Activated gamma-delta T cell treated with anti-CD3 and anti-CD28 coated beads, Interleukin-2, amount 50 U/mL, for 16 hours (primary cell): ENCODE results near the gene FBXW2.
A peak's percentile ranks its signal among the peaks of the same experiment; 100 is the strongest.
"Not testable (repeated sequence)": the region's sequence is repeated elsewhere in the genome, so short reads cannot be mapped to it uniquely, and the experiment has no call there.

Experiments
- DNase-seq: peaks from one replicate; pipeline ENCODE4 v3.0.0-alpha.2; 2020; ENCODE audit warnings: low read depth

Gene FBXW2

DNA sequence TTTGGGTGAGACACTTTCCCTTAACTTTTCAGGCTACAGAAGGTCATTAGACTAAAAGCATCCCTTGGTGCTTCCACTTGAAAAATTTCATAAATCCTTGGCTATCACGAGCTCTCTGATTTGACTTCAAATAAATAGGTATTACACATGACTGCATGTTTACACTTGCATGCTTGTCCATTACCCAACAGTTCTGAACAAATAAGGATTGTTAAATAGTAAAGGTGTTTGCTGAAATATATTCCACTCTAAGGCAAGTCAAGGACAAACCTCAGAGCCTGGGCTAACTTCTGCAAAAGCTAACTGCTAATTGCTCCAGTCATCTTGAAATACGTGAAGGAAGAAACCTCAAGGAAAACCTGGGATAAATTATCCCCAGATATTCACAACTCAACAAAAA, 14.5 kb downstream of the FBXW2 start:
- no peak for DNase-seq

DNA sequence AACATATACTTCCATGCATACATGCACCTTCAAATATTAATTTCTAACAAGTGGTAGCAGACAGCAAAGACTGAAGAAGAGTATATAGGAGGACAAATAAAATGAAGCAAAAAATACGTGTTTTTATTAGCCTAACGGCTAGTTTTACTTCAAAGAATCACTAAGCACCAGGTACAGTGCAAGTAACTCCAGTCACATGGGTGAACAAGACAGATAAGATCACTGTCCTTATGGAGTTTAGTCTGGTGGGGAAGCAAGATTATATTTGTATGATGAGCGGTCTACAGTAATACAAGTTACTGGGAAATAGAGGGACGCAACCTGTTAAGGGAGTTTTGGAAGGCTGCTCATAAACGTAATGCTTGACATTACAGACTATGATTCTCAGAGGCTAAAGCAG, 16.0 kb downstream of the FBXW2 start:
- no peak for DNase-seq

DNA sequence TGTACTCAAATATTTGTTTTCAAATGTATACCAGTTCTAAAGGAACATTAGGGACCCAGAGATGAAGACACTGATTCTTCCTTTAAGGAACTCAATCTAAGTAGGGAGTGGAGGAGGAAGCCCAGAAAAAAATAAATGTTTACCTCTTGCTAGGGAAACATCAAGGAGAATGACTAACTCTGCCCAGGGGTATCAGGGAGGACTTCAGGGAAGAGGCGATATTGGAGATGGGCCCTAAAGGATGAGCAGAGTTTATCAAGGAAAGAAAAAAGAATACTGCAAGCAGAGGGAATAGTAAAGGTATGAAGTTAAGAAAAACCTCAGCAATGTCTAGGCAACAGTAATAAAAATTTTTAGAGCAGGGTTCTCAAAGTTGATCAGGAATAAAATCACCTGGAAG, 16.4 kb downstream of the FBXW2 start:
- no peak for DNase-seq

DNA sequence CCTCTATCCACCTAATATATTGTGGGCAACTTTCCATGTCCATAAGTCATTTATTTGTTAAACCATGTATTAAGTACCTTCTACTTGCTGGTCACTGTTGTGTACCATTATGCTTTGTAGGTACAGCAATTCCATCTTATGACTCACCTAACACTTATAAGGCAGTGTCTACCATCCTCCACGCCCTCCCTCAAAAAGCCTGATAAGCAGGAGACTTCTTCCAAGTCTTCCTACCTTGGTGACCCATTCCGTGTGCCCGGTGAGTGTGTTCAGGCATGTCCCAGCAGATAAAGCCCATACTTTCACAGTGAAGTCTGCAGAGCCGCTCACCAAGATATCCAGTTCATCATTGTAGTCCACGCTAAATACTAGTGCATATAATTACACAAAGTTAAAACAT, 17.4 kb downstream of the FBXW2 start:
- no peak for DNase-seq

DNA sequence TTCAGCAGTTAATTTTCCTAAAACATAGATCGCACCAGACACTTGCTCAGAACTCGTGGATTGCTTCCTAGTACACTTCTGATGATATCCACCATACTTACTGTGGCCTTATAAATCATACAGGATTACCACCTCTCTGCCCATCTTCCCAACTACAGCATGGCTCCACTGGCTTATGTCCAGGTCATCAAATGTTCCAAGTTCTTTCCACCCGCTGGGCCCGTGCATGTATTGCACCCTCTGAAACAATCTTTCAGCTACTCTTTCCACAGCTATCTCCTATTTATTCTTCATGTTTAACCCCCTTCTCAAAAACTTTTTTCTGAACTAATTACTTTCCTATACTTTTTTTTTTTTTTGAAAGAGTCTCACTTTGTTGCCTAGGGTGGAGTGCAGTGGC, 18.5 kb downstream of the FBXW2 start:
- DNase-seq: no peak

DNA sequence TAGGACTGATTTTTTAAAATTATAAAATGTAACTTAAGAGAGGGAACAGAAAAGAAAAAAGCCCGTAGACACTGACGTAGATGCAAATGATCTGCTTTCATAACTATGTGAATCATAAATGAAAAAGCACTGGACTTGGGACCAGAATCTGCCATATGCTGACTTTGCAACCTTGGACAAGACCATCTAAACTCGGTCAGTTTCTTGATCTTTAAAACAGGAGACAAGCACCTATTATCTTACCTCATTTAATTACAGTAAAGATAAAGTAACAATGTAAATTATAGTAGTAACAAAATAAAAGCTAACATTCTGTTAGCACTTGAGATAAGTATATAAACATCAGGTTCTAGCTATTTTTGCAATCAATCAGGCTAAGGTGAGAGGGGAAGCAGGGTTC, 20.0 kb downstream of the FBXW2 start:
- DNase-seq: no peak

DNA sequence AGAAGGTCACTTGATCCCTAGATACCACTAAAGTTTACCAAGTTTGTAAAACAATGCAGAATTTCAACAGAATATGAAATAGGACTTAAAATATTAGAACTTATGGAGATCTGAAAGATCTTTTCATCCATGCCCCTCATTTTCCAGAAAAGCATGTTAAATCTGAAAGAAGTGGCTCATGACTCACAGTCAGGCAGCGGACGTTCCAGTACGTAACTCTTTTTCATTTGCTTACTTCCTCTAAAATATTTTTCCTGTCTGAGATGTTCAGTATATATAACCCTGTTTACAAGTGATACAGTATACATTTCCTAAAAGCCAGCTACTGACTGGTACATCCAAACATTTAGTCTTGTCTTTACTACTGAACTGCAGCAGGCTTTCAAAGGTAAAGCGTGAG, 22.3 kb downstream of the FBXW2 start:
- DNase-seq: no peak

DNA sequence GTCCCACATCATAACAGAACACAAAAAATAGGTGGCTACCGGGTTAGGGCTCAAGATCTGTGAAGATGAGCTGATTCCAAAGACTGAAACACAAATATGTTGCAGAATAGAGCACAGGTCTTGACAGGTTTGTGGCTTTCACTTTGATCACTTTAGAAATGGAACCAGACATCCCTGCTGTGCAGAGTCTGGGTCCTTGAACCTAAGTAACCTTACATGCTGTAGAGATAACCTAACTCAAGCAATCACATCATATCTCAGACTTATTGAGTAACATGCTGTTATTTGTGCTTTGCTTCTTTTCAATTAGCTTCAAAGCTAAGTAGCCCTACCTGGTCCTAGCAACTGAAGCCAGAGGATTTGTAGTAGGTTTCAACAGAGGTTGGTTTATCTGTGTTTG, 24.3 kb downstream of the FBXW2 start:
- DNase-seq: no peak

DNA sequence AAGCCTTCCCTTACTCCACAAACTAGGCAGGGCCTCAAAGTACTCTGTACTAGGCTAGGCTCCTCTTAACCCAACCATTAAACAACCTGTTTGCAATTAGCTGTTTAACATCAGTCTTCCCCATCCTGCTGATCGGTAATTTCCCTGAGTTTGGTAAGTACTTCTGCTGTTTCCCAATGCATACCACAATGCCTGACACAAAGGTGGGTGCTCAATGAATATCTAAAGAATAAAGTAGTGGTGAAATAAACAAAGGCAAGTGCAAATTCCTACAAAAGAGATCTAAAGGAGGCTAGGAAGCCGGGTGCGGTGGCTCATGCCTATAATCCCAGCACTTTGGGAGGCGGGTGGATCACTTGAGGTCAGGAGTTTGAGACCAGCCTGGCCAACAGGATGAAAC, 25.0 kb downstream of the FBXW2 start:
- no peak for DNase-seq

DNA sequence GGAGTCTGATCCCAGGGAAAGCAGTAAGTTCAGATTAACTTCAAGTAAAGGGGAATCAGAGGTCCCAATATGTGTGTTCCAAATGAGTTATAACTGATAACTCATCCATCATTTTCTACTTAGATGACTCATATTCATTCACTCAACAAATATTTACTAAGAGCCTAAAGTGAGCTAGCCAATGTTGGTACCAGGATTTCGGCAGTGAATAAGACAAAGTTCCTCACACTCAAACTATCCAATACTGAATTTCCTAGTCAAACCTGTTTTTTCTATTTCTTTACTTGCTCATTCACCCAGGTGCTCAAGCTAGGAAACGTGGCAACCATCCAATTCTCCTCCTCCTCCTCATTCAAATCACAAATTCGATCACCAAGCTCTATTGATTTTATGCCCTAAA, 25.8 kb downstream of the FBXW2 start:
- DNase-seq: no peak

DNA sequence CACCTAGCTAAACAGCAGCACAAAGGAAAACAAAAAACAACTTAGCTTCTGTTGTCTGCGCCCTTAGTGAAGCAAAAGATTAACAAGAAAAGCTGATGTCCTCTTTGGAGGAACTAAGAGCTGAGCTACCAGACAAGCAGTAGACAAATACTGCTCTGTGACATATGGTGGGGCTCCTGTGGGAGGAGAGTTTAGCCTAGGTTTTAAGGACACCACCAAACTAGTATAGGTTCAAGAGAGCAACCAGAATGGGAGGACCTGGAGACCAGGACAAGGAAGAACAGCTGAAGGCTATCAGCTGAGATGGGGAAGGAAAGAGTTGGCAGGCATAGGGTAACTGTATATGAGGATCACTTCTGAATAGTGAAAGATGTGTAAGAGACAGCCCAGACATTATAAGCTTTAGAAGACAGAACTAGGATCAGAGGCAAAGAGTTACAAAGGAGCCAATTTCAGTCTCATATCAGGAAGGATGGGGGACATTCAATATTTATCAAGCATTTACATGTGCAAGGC, 27.2 kb downstream of the FBXW2 start:
- DNase-seq: no peak

DNA sequence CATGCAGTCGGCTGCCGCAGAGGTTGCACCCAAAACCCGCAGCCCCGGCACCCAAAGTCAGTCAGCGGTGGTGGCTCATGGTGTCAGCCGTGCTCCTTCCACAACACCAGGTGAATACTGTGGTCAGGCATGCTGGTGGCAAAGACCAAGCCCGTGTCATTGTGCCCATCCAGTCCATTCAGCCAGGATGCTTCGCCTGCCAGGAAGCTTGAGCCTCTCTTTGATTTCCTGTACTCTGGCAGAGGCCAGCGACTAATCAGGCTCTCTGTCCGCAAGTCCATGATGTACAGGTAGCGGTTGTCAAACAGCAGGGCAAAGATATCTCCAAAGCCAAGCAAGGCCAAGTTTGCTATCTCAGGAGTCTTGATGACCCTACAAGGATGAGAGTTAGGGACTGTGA, 28.7 kb downstream of the FBXW2 start:
- DNase-seq: no peak

DNA sequence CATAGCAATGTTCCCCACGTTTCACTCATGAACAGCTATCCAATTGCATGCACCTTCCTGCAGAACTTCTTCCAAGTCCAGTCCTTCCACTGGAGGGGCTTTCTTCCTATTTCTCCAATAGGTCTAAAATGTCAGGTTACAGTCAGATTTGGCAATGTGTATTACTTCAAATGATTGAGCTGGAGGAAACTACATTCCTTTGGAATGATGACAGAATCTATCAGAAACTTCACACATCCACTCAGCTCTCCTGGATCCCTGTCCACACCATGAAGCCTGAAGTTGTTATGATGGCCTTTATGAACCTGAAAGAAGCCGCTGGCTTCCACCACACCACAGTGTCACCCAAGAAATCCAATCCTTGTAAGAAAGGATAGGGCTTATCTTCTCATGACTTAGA, 32.2 kb downstream of the FBXW2 start:
- DNase-seq: no peak

DNA sequence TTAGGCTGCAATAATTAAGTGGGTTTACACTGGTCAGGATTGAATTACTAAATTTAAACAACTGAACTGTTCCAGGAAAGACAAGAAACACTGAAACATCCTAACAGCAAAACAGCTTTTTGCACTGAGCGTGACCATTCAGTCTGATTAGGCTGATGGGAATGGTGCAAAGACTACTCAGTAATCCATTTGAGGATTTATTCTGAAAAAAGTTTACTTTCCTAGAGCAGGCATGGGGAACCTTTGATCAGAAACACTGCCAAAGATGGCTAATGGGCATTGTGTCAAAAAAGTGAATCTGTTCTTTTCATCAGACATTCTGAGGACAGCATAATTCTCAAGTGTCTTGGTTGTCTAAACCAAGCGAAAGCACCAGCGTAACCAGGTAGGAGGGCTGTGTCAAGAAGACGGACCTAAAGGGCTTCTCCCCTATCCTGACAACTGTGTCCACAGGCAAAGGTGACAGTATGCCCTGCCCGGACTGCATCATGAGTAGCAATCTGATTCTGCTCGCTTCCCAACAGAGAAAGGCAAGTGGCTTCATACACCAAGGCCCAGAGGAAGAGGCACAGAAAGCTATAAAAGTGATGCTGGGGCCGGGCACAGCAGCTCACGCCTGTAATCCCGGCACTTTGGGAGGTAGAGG, 33.3 kb downstream of the FBXW2 start:
- DNase-seq: no peak

DNA sequence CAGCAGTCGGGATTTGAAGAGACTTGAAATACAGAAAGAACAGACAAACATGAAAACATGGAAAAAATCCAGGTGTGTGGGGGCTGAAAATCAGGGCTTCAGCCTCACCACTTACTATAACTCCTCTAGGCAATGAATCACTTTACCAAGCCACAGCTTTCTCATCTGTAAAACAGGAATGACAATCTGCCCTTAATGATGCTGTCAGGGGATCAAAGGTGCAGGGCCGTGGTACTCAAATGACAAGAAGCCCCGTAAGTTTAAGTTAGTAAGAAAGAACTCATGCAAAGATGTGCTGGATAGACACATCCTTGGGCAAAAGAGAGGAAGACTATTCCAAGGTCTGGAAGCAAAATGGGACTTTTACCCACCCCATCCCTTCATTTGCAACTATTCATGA, 34.7 kb downstream of the FBXW2 start:
- no peak for DNase-seq

DNA sequence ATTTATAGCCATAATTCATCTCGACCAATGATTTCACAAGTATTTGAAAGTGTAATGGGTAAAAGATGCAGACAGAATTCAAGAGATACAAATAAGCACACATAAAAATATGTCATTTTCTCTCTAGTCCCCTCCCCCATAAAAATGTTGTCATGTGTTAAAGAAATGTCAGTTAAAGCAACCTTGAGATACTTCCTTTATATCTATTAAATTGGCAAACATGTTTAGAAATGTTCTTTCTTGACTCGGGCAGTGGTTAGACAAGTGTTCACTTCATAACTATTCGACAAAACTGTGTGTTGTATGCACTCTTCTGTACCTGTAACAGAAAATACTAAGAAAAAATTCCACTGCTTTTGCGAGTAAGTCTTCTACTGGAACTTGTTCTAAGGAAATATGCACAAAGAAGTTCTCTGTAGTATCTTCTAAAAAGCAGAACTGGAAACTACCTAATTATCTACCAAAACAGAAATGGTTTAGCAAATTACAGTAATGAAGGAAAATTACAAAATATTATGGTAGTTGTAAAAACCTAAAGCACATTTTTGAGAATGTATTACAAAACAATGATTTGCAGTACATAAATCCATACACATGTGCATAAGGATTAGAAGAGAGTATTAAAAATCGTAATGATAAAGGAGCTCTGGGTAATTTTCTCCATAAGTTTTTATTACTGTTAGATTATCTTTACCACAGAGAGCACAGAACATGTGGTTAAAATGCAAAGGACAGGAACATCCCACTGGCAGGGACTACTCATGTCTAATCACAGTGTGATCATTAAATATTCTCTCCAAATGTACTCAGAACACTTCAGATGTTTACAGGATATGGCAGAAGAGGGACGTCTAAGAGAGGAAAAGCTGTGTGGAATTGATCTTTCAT, 35.9 kb downstream of the FBXW2 start:
- DNase-seq: no peak

DNA sequence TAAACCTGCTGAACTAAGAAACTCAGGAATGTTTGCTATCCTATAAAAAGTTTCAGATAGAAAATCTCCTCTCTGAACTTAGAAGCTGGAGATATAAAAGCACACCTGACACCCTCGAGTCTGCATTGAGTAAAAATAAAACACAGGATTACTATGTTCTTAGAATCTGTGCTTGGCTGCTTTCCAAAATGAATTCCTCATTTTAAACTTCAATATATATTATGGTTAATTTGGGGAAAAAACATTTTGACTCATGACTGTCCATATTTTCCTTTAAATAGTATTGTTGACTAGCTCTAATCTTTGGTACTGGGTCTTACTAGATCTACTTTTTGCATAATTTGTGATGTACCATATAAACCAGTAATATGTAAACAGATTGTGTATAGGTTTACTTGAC, 36.7 kb downstream of the FBXW2 start:
- DNase-seq: no peak

DNA sequence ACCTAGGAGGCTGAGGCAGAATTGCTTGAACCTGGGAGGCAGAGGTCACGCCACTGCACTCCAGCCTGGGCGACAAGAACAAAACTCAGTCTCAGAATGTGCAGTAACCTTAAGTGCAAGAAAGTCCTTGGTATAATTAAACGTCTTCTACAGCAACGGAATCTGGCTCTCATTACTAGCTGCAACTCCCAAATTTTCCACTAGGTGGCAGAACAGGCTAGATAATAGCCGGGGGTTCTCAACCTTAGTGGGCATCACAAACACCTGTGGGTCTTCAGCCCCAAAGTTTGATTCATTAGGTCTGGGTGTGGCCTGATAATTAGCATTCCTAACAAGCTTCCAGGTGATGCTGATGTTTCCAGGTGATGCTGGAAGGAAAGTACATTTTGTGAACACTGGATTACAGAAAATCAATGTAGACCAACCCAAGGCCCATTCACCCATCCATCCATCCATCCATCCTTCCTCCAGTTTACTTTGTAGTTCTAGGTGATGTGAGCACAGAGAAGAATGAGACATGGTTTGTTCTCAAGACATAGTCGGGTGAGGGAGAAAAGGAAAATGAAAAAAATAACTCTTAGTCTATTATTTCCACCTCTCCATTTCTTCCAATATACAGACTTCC, 37.3 kb downstream of the FBXW2 start:
- peak; percentile 53 for DNase-seq

DNA sequence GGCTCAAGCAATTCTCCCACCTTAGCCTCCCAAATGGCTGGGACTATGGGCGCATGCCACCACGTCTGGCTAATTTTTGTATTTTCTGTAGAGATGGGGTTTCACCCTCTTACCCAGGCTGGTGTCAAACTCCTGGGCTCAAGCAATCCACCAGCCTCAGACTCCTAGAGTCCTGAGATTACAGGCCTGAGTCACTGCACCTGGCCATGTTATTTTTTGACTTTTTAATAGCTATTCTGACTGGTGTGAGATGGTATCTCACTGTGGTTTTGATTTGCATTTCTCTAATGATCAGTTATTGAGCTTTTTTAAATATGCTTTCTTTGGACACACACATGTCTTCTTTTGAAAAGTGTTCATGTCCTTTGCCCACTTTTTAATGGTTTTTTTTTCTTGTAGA, 38.2 kb downstream of the FBXW2 start:
- DNase-seq: no peak

DNA sequence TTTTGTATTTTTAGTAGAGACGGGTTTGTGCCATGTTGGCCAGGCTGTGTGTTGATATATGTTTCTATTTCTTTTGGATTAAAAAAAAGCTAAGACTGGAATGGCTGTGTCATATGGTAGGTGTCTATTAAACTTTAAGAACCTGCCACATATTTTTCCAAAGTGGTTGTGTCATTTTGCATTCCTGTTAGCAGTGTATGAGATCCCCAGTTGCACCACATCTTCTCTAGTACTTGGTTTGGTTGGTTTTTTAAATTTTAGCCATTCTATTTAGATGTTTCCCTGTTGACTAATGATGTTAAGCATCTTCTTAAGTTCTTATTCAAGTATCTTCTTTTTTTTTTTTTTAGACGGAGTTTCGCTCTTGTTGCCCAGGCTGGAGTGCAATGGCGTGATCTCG, 42.8 kb downstream of the FBXW2 start:
- DNase-seq: no peak

DNA sequence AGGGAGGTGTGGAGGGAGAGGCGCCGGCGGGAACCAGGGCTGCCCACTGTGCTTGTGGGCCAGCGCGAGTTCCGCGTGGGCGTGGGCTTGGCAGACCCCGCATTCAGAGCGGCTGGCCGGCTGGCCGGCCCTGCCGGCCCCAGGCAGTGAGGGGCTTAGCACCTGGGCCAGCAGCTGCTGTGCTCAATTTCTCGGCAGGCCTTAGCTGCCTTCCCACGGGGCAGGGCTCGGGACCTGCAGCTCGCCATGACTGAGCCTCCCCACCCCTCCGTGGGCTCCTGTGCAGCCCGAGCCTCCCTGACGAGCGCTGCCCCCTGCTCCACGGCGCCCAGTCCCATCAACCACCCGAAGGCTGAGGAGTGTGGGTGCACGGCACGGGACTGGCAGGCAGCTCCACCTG, 46.9 kb downstream of the FBXW2 start:
- DNase-seq: not testable (repeated sequence)

DNA sequence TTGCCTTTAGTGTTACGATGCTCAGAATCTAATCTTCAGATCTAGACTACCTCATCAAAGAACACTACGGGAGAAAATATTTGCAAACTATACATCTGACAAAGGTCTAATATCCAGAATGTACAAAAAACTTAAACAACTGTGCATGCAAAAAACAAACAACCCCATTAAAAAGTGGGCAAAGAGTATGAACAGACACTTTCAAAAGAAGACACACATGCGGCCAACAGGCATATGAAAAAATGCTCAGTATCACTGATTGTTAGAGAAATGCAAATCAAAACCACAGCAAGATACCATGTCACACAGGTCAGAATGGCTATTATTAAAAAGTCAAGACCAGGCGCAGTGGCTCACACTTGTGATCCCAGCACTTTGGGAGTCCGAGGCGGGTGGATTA, 47.9 kb downstream of the FBXW2 start:
- no peak for DNase-seq

DNA sequence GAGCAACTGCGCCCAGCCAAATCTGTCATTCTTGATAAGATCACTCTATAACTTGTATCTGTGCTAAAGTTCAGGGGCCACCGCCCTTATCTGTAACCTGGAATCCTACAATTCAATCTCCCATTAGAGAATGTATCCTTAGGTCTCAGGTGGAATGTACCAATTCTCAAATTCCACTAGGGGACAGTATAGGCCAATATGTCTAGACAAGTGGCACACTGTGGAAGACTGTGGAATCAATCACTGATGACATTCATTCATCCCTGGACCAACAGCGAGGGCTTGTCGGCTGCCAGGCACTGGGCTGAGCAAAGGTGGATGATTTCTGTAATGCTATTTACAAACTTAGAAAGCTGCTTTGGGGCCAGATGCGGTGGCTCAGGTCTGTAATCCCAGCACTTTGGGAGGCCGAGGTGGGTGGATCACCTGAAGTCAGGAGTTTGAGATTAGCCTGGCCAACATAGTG, 50.2 kb downstream of the FBXW2 start:
- DNase-seq: no peak
